ENCODE measurements around the gene IFNGR2. TPM values are rescaled to one million over a fixed set of nuclear protein-coding genes. Genes with fewer than 3 reads are reported as not detected.

IFNGR2 gene
- total and polyA plus RNA-seq, 2 of the 4 experiments (the other 2 are of a cell fraction): 66.0 to 73.8 TPM

- TF ChIP-seq MXI1 (IDR thresholded peaks at IDR 0.05; ENCODE audit: borderline replicate concordance, low read depth, low read length) (peak; percentile 61; the same call in 1 of the 2 replicates), BHLHE40 (IDR thresholded peaks at IDR 0.05; ENCODE audit: low read depth, low read length) (peak; percentile 92)
Measured at GRCh38 chr21:33383056-33383888, 19.9 kb upstream of the IFNGR2 start (continued).

GRCh38 chr21:33384841-33385331, 18.3 kb upstream of the IFNGR2 start:
- Histone ChIP-seq H3K9me3 (ENCODE audit: control insufficient read depth, insufficient read depth, low read length) (no peaks in the 10 kb centered on the region), H3K14ac (replicated peaks; ENCODE audit: low read depth, low read length) (no peak overlapping the region), H2BK15ac (ENCODE audit: low read depth, low read length) (no peak overlapping the region), H3K18ac (ENCODE audit: low read depth, low read length) (no peak overlapping the region), H3K4me1 (ENCODE audit: control insufficient read depth, insufficient read depth, low read length) (peaks cover 11% of the 10 kb centered on the region), H2BK120ac (ENCODE audit: low read depth, low read length) (no peak overlapping the region), H4K91ac (ENCODE audit: insufficient read depth, low read depth, low read length) (no peak overlapping the region), H3K4me3 (ENCODE audit: insufficient read depth, low read depth, low read length) (no peak overlapping the region), H3K23ac (ENCODE audit: low read depth, low read length) (no peak overlapping the region), H2BK5ac (ENCODE audit: low read depth, low read length, poor library complexity, severe bottlenecking) (no peak overlapping the region), H3K9ac (ENCODE audit: low read depth, low read length) (no peak overlapping the region), H2BK20ac (ENCODE audit: low read depth, low read length) (no peak overlapping the region), H4K8ac (ENCODE audit: low read depth in 2 of 2, low read length in 2 of 2) (no peak overlapping the region), H3K4me2 (ENCODE audit: low read depth, low read length) (peak overlapping the region; percentile 14; the same call in 1 of the 2 replicates), H4K5ac (ENCODE audit: low read depth, low read length) (no peak overlapping the region), H2AK9ac (replicated peaks; ENCODE audit: low read depth, low read length, poor library complexity) (no peak overlapping the region), H3K4ac (ENCODE audit: low read depth, low read length) (no peak overlapping the region), H2AK5ac (ENCODE audit: low read depth, low read length) (peak overlapping the region; percentile 56; the same call in 1 of the 2 replicates), H3K36me3 (ENCODE audit: control insufficient read depth, insufficient read depth, low read length) (no peaks in the 10 kb centered on the region), H3K27ac (ENCODE audit: insufficient read depth, low read length) (no peak overlapping the region), H3K9me1 (ENCODE audit: insufficient read depth, low read length) (peaks cover 12% of the 10 kb centered on the region; the same call in 1 of the 2 replicates), H4K20me1 (ENCODE audit: insufficient read depth, low read length) (no peaks in the 10 kb centered on the region), H2AFZ (replicated peaks; ENCODE audit: low read length, poor library complexity) (no peak overlapping the region), H3K27me3 (ENCODE audit: control insufficient read depth, insufficient read depth, low read length) (peaks cover 2% of the 10 kb centered on the region; the same call in 1 of the 2 replicates), H3K79me1 (ENCODE audit: low read depth in 1 of 2, low read length in 2 of 2) (no peaks in the 10 kb centered on the region), H3K56ac (ENCODE audit: extremely low read depth, insufficient read depth, low read length) (no peak overlapping the region)
- DNase-seq (peak; percentile 43), ATAC-seq (ENCODE audit: low read depth) (no peak)
- ChIA-PET POLR2A (ENCODE audit: unreplicated experiment) (interaction anchor here (0.5 kb wide), 1 partner anchor 25 kb away, joined by 7 read pairs; no protein-coding TSS in a partner anchor), CTCF (interaction anchor here (0.9 kb wide), 1 partner anchor 18 kb away, joined by 3 read pairs; no protein-coding TSS in a partner anchor)
- no TSS peak for BruUV-seq (replicated peaks)
- in situ Hi-C loops (cut with MboI; ENCODE audit: low sequenced_read_pairs): no loop called here
- dilution Hi-C loops (cut with HindIII; ENCODE audit: low sequenced_read_pairs, unreplicated experiment): no loop called here
- whole genome bisulfite sequencing, 2 experiments (ENCODE audit: extremely low coverage in 2 of 2, insufficient read length in 1 of 2): 41% methylated on average over 7 of the region's 17 CpGs; no CpG with 5 or more reads in 1 of the 2 experiments
- intact Hi-C loops (cut with micrococcal nuclease): no loop called here
- TF ChIP-seq RAD21 (IDR thresholded peaks at IDR 0.05; ENCODE audit: low read length): no peak
- TF ChIP-seq CHD1 (IDR thresholded peaks at IDR 0.05; ENCODE audit: low read depth, low read length): no peak
- TF ChIP-seq CTCF (conservative IDR thresholded peaks at IDR 0.05; ENCODE audit: low read depth, low read length): no peak
- TF ChIP-seq RFX5 (IDR thresholded peaks at IDR 0.05; ENCODE audit: low read depth, low read length): no peak
- TF ChIP-seq FOS (IDR thresholded peaks at IDR 0.05; ENCODE audit: low read depth, low read length): no peak
- no peak for TF ChIP-seq ELK1 (IDR thresholded peaks at IDR 0.05; ENCODE audit: borderline replicate concordance, low read depth, low read length)
- no peak for TF ChIP-seq CEBPB (IDR thresholded peaks at IDR 0.05; ENCODE audit: low read depth, low read length)
- TF ChIP-seq RCOR1 (IDR thresholded peaks at IDR 0.05; ENCODE audit: insufficient replicate concordance, low read length): no peak
- no peak for TF ChIP-seq MXI1 (IDR thresholded peaks at IDR 0.05; ENCODE audit: borderline replicate concordance, low read depth, low read length)
- no peak for TF ChIP-seq MAZ (IDR thresholded peaks at IDR 0.05; ENCODE audit: borderline replicate concordance, low read depth, low read length)
